GM21390 (cell line): ENCODE measurements around the gene SPO11.
"Not testable (repeated sequence)": the region's sequence is repeated elsewhere in the genome, so short reads cannot be mapped to it uniquely, and the experiment has no call there.

Source experiments
- ATAC-seq: cut with Tn5 transposase; IDR thresholded peaks from one replicate; pipeline ENCODE4 v1.9.1; 2021; ENCODE audit not compliant: unreplicated experiment

Gene SPO11

GRCh38 chr20:57335392-57335791 is 5.8 kb downstream of the SPO11 start:
- no peak for ATAC-seq

DNA sequence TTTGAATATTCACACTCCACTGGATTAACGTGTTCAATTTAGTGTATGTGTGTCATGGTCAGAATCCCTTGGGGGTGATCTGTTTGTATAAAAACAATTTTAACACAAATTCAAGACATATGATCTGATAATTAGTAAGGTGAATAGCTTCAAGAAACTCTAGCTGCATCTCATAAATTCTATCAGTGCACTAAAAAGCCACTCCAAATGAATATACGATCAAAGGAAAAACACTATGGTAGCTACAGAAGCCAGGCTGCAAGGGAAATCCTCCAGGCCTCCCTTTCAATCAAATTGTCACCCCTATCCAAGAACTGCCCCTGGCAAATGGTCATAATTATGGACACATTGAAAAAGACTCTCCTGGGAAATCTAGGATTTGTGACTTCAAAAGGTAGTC is 12.1 kb downstream of the SPO11 start:
- ATAC-seq: no peak

DNA sequence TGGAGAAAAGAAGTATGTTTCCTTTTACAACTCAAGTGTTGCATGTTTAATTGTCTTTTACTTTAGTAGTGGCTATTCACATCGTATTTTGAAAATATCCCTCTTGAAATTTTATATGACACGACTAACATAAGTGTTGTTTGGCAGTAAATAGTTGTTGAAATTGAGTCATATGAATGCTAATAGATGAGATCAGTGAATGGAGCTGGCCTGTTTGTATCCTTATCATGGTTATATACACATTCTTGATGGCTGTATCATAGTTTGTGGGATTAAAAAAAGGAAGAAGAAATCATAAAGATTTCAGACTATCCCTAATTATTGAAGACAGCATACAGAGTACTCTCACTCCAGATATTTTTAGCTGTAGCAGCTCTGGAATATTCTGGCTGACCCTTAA is 13.2 kb downstream of the SPO11 start:
- ATAC-seq: no peak

DNA sequence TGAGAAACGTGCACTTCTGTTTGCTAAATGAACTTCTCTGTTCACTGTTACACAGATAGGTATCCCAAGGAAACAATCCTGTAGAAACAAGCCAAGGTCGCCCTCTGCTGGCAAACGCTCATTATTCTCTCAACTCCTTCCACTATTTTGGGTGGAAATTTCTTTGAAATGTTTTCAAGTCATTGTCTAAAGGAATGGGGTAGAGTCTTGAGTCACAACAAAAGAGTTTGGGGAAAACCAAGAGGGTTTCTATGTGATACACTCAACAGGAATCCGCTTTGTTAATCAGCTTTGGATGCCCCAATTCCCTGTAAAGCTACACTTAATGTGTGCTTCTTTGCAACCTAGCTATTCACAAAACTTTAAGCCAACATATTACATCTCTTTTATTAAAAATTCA is 16.9 kb downstream of the SPO11 start:
- ATAC-seq: no peak

DNA sequence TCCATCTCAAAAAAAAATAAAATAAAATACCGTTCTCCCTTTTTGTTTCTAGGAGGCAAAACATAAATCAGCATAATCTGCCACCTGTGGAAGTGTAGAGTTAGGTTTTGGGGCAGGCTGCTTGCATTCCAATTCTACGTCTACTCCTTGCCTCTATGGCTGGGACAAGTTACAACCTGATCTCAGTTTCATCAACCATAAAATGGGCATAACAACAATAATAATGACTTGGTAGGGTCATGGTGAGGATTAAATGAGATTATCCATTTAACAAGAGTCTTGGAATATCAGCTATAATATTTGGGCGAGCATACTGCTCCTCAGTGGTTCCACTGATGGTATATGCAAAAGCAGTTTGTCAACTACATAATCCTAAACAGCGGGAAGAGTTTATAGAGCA is 17.8 kb downstream of the SPO11 start:
- no peak for ATAC-seq

GRCh38 chr20:57348200-57348921 is 18.8 kb downstream of the SPO11 start:
- not testable (repeated sequence) for ATAC-seq

- ATAC-seq: not testable (repeated sequence)
Observed at GRCh38 chr20:57348922-57349574, 19.4 kb downstream of the SPO11 start.

DNA sequence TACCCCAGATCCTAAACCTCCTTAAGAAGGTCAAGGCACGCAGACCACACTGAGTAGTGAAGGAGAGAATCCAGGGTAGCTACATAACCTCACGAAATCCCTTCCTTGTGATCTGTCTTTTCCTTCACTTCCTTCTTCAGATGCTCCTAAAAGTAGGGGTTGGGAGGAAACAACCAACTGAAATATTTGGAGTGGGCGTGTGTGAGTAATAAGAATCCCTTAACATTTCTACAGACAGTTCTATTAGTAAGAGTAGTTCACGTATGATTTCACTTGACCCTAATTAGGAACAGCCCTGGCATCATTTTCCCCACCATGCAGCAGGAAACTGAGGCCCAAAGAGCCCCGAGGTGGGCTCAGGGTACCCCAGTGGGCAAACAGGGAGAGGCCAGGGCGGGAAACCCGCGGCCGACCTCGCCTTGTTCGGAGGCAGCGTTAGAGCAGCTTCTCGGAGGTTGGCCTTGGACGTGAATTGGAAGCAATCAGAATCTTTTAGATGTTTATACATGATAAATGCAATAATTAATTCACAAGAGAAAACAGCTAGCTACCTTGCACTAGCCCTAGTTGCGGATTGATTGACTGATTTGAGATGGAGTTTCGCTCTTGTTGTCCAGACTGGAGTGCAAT is 20.6 kb downstream of the SPO11 start:
- no peak for ATAC-seq

DNA sequence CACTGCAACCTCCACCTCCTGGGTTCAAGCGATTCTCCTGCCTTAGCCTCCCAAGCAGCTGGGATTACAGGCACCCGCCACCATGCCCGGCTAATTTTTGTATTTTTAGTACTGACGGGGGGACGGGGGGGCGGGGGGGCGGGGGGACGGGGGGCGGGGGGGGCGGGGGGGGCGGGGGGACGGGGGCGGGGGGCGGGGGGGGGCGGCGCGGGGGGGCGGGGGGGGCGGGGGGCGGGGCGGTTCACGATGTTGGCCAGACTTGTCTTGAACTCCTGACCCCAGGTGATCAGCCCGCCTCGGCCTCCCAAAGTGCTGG is 21.1 kb downstream of the SPO11 start:
- not testable (repeated sequence) for ATAC-seq

- ATAC-seq: peak; percentile 80
Observed at GRCh38 chr20:57351042-57351783, 21.6 kb downstream of the SPO11 start, which contains the start of gene RAE1. Gene RAE1 (plus strand): TSS chr20:57351255. CDS start chr20:57354039, 2,784 bp downstream.

GRCh38 chr20:57352305-57352704 is 22.7 kb downstream of the SPO11 start:
- ATAC-seq: no peak

GRCh38 chr20:57353351-57353750 is 23.7 kb downstream of the SPO11 start:
- ATAC-seq: no peak

GRCh38 chr20:57361517-57361916 is 31.9 kb downstream of the SPO11 start:
- ATAC-seq: no peak

DNA sequence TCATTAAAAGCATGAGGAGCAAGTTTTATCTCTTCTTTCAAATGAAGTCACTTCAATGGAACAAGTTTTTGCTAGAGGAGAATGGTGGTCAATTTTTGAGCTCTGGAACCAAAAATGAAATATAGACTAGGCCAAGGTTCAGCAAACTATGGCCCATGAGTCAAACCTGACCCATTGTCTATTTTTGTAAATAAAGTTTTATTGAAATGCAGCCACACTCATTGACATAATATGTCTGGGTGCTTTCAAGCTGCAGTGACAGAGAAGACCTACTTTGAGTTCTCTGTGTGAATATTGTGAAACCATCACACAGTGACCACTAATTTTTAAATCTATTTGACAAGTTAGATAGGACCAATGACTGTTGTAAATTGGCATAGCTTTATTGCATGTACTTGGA is 34.8 kb downstream of the SPO11 start:
- no peak for ATAC-seq

GRCh38 chr20:57369596-57369995 is 40.0 kb downstream of the SPO11 start:
- ATAC-seq: no peak

DNA sequence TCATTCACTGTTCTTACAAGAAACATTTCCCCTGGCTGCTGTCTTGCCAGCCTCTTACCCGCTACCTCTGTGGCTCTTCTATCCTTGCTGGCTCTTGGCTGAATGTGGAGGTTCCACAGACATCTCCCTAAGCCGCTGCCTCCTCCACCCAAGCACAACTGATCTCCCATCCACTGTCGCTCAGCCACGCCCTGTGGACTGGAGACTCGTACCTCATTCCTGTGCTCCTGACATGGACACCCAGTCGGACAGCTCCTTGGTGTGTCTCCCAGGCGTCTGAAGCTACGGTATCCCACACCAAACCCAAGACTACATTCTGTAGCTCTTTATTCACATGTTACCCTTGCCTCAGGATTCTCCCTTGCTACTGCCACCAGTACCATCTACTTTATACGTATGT is 40.7 kb downstream of the SPO11 start:
- ATAC-seq: no peak

- ATAC-seq: no peak
Observed at GRCh38 chr20:57371363-57371762, 41.8 kb downstream of the SPO11 start.

GRCh38 chr20:57372157-57372556 is 42.6 kb downstream of the SPO11 start:
- ATAC-seq: no peak

- ATAC-seq: no peak
Observed at GRCh38 chr20:57372581-57373350, 43.2 kb downstream of the SPO11 start.

- no peak for ATAC-seq
Observed at GRCh38 chr20:57374343-57374930, 44.8 kb downstream of the SPO11 start.
